Right lobe of liver (tissue), 6 donors: ENCODE data around the gene FBXO31. TPM values are rescaled to one million over a fixed set of nuclear protein-coding genes. Genes with fewer than 3 reads are reported as not detected.

Source experiments
- ATAC-seq, 4 donors: fragments of 200-7000 bp; cut with Tn5 transposase; one replicate each; pipeline ENCODE4 v1.9.1; 2020; ENCODE audit warnings: mild to moderate bottlenecking in 4 of 4, moderate library complexity in 4 of 4
- DNase-seq, 3 donors: peaks; one replicate each; pipeline ENCODE4 v3.0.0-alpha.2; 2020
- H3K27ac ChIP-seq, 3 donors: fragments of 200-600 bp; one replicate each; pipeline ENCODE4 v1.8.0; 2022
- H3K27me3 ChIP-seq, 2 donors: fragments of 200-600 bp; one replicate each; pipeline ENCODE4 v1.8.0; 2022
- H3K36me3 ChIP-seq, 4 donors: fragments of 200-600 bp; sonication (generic) in 1 of 4; one replicate each; pipeline versions ENCODE4 v1.5.1 to v1.8.0; 2017 to 2022; ENCODE audit warnings: control low read depth in 1 of 4
- H3K4me1 ChIP-seq, 4 donors: fragments of 200-600 bp; sonication (generic) in 1 of 4; one replicate each; pipeline versions ENCODE4 v1.5.1 to v1.8.0; 2017 to 2022; ENCODE audit warnings: control low read depth in 1 of 4
- H3K4me3 ChIP-seq, 3 donors: fragments of 200-600 bp; one replicate each; pipeline ENCODE4 v1.8.0; 2022
- H3K9me3 ChIP-seq, 4 donors: fragments of 200-600 bp; sonication (generic) in 1 of 4; one replicate each; pipeline versions ENCODE4 v1.5.1 to v1.8.0; 2017 to 2022; ENCODE audit warnings: control low read depth in 1 of 4
- POLR2A ChIP-seq: fragments of 450-650 bp; IDR thresholded peaks from one replicate; pipeline ENCODE4 v1.6.1; 2017; ENCODE audit warnings: antibody characterized with exemption, mild to moderate bottlenecking
- WGBS: methylation state at CpG from one replicate; pipeline ENCODE4 v1.1.6; 2018; ENCODE audit warnings: low coverage, low lambda C conversion rate; ENCODE audit not compliant: insufficient coverage; ENCODE audit errors: missing lambda C conversion rate; 5-methylcytosine and 5-hydroxymethylcytosine counted together
- intact Hi-C, 2 donors: fragments of 100-400 bp; cut with DNase I; formaldehyde crosslinking; loops; one replicate each; pipeline versions ENCODE4 v1.11.2 to v1.14.1; 2022
- total RNA-seq, 6 experiments: library from RNA; depleted of rRNA in 2 of 6; stranded (reverse); fragments of >200 nt in 2 of 6; fragmentation: NEBNext Ultra II Directional in 3 of 6; extraction: Animal tissue kit (Norgen Biotek cat#: 25700) in 3 of 6; gene quantifications; one replicate each; pipeline versions ENCODE4 v1.1.0 to v1.2.4, GENCODE V29; 2016 to 2023
- TF ChIP-seq, protein P1 (sequence below), 4 donors: fragments of 200-600 bp in 3 of 4; fragments of 450-650 bp in 1 of 4; IDR thresholded peaks; one replicate each; pipeline versions ENCODE4 v1.5.1 to v1.8.0; 2016 to 2022; ENCODE audit warnings: antibody characterized with exemption in 4 of 4, mild to moderate bottlenecking in 2 of 4
- donor health status: DM: no; HTN: yes; CAD: no.
- donor health status: DM: no; HTN: no; CAD: no.
- donor health status: DM: no; HTN: no; CAD: no.
- donor health status: DM: no; HTN: yes; CAD: no.
- donor health status: DM: no; HTN: yes; CAD: no.

Gene FBXO31
- total RNA-seq, 6 experiments from 2014 or later = 20.6 to 56.9 (median 31.1) TPM

GRCh38 chr16:87344931-87345631 lies 38.5 kb downstream of the FBXO31 start:
- H3K4me1 ChIP-seq = no peaks in the 10 kb centered on the region
- ATAC-seq (no peak), DNase-seq (no peak)
- peaks cover 0 to 72% (median 20%) of the 10 kb centered on the region in 4 donors for H3K36me3 ChIP-seq
- intact Hi-C loops = no loop called here
- H3K27ac ChIP-seq = no peak overlapping the region
- WGBS = 52% methylated on average over 8 of the region's 17 CpGs
- H3K4me3 ChIP-seq = no peak overlapping the region
- no peaks in the 10 kb centered on the region for H3K27me3 ChIP-seq
- TF ChIP-seq POLR2A = no peak
- TF ChIP-seq, protein P1, sequence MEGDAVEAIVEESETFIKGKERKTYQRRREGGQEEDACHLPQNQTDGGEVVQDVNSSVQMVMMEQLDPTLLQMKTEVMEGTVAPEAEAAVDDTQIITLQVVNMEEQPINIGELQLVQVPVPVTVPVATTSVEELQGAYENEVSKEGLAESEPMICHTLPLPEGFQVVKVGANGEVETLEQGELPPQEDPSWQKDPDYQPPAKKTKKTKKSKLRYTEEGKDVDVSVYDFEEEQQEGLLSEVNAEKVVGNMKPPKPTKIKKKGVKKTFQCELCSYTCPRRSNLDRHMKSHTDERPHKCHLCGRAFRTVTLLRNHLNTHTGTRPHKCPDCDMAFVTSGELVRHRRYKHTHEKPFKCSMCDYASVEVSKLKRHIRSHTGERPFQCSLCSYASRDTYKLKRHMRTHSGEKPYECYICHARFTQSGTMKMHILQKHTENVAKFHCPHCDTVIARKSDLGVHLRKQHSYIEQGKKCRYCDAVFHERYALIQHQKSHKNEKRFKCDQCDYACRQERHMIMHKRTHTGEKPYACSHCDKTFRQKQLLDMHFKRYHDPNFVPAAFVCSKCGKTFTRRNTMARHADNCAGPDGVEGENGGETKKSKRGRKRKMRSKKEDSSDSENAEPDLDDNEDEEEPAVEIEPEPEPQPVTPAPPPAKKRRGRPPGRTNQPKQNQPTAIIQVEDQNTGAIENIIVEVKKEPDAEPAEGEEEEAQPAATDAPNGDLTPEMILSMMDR (IDR thresholded peaks at IDR 0.05) = no peak
- no peaks in the 10 kb centered on the region for H3K9me3 ChIP-seq

GRCh38 chr16:87344165-87344930 lies 39.2 kb downstream of the FBXO31 start:
- Histone ChIP-seq H3K9me3 (no peaks in the 10 kb centered on the region), H3K27me3 (no peaks in the 10 kb centered on the region), H3K4me1 (no peaks in the 10 kb centered on the region), H3K36me3 (peaks cover 0 to 76% (median 23%) of the 10 kb centered on the region in 4 donors), H3K27ac (no peak overlapping the region), H3K4me3 (no peak overlapping the region)
- intact Hi-C loops = no loop called here
- WGBS = 92% methylated on average over 4 of the region's 34 CpGs
- TF ChIP-seq POLR2A = no peak
- TF ChIP-seq, protein P1 (IDR thresholded peaks at IDR 0.05) = no peak
- ATAC-seq = no peak
- DNase-seq = no peak

DNA sequence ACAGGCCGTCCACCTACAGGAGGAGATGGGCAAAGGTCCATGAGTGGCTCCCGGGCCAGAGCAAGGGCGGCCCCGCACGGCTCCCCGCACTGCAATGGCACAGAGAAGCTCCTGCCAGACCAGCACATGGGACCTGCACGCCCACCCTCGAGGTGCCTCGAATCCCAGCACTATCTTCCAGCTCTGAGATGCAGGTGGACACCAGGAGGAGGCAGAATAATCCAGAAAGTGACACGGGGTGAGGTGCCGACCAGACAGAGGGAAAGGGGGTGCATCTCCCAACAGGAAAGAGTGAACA lies 39.9 kb downstream of the FBXO31 start:
- Histone ChIP-seq H3K4me1 (no peaks in the 10 kb centered on the region), H3K4me3 (no peak overlapping the region), H3K9me3 (no peaks in the 10 kb centered on the region), H3K27me3 (no peaks in the 10 kb centered on the region), H3K36me3 (peaks cover 0 to 77% (median 26%) of the 10 kb centered on the region in 4 donors), H3K27ac (no peak overlapping the region)
- DNase-seq (no peak), ATAC-seq (peak in 1 of 4 donors; percentile 5)
- intact Hi-C loops = no loop called here
- WGBS = no CpG with 5 or more reads among the region's 11 CpGs
- TF ChIP-seq, protein P1 (IDR thresholded peaks at IDR 0.05) = no peak
- TF ChIP-seq POLR2A = no peak

DNA sequence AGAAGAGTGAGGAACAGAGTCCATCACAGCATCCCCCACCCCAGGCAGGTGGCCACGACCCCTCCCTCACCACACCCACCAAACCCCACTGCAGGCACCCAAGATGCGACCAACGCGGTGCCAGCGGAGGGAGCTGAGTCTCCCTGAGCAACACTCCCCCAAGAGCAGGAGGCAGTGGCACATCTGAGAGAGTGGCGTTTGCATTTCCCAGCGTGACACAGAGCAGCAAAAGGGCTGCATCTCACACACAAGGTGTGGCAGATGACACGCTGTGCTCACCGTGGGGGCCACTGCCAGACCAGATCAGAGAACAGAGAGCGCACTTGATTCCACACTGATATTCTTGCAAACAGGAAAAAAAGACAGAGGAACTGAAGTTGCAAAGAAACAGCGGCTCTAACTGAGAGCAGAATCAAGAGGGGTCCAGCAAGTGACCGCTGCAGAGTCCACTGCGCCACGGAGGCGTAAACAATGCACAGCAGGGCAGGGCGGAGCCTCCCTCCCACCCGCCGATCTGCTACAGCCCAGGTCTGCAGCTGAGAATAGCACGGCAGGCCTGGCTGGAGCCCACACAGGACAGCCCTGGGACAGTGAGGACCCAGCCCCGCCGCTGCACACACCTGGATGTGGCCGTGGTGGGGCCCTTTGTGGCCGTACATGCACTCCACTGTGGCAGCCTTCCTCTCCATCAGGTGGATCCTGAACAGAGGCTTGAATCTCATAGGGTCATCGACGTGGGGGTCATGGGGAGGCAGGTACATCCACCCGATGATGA lies 40.4 kb downstream of the FBXO31 start:
- Histone ChIP-seq H3K27ac (no peak overlapping the region), H3K4me3 (no peak overlapping the region), H3K27me3 (no peaks in the 10 kb centered on the region), H3K4me1 (no peaks in the 10 kb centered on the region), H3K9me3 (no peaks in the 10 kb centered on the region), H3K36me3 (peaks cover 0 to 75% (median 28%) of the 10 kb centered on the region in 4 donors)
- intact Hi-C loops = no loop called here
- DNase-seq (no peak), ATAC-seq (no peak)
- TF ChIP-seq, protein P1 (IDR thresholded peaks at IDR 0.05) = no peak
- no peak for TF ChIP-seq POLR2A
- 87% methylated on average over 4 of the region's 26 CpGs for WGBS
